Mammary epithelial cell (primary cell): ENCODE results near the gene SOD2.

Source experiments
- CTCF ChIP-seq, 2 donors: IDR thresholded peaks in 1 of 2; conservative IDR thresholded peaks in 1 of 2; 2 replicates each; pipeline ENCODE4 v1.5.1; 2011 to 2012; ENCODE audit warnings: inconsistent platforms in 2 of 2, low read length in 2 of 2, mild to moderate bottlenecking in 2 of 2, control low read depth in 1 of 2, low read depth in 1 of 2; ENCODE audit not compliant: insufficient read depth in 1 of 2; ENCODE audit errors: extremely low read depth in 1 of 2
- EZH2 ChIP-seq: IDR thresholded peaks from 2 replicates; pipeline ENCODE4 v1.6.1; 2012; ENCODE audit warnings: low read length, inconsistent platforms, borderline replicate concordance

- TF ChIP-seq CTCF (conservative IDR thresholded peaks at IDR 0.05 in 1 of 2, IDR thresholded peaks at IDR 0.05 in 1 of 2; ENCODE audit: extremely low read depth in 1 of 2, insufficient read depth in 1 of 2, low read depth in 1 of 2, low read length in 2 of 2) (no peak), EZH2 (no peak)
Observed at GRCh38 chr6:159718634-159719033, 25.6 kb upstream of the SOD2 start.
